ENCODE data around the gene POLR2I. TPM values are rescaled to one million over a fixed set of nuclear protein-coding genes. Genes with fewer than 3 reads are reported as not detected.

Gene POLR2I
- total RNA-seq, 1 experiment from 2014 or later: 174 TPM

DNA sequence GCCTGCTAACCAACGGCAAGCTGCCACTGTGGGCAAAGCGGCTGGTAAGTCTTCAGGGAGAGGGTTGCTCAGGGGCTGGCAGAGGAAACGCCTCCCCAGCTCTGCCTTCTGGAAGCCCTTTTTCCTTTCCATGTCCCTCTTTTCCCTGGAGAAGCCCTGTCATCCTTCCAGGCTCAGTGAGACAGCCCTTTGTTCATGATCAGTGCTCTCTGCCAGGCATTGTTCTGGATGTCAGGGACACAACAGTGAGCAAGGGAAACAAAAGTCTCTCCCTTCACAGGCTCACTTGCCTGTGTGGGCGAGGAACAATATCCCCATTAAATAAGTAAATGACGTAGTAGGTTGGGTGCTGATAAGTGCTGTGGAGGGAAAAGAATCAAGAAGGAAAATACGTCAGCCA, 17.6 kb downstream of the POLR2I start:
- no peaks in the 10 kb centered on the region for H3K4me1 ChIP-seq (ENCODE audit: control insufficient read depth, insufficient read depth, low read length)
- ChIA-PET CTCF (no interaction called here), POLR2A (no interaction called here)
- no peak for ATAC-seq
- no peaks in the 10 kb centered on the region for H3K9me3 ChIP-seq (ENCODE audit: control insufficient read depth, insufficient read depth, low read depth, low read length)
- TF ChIP-seq POLR2AphosphoS5 (IDR thresholded peaks at IDR 0.05; ENCODE audit: low read depth, low read length) (no peak), TCF7L2 (IDR thresholded peaks at IDR 0.05; ENCODE audit: low read depth, low read length) (no peak)
- TF ChIP-seq, protein P1, sequence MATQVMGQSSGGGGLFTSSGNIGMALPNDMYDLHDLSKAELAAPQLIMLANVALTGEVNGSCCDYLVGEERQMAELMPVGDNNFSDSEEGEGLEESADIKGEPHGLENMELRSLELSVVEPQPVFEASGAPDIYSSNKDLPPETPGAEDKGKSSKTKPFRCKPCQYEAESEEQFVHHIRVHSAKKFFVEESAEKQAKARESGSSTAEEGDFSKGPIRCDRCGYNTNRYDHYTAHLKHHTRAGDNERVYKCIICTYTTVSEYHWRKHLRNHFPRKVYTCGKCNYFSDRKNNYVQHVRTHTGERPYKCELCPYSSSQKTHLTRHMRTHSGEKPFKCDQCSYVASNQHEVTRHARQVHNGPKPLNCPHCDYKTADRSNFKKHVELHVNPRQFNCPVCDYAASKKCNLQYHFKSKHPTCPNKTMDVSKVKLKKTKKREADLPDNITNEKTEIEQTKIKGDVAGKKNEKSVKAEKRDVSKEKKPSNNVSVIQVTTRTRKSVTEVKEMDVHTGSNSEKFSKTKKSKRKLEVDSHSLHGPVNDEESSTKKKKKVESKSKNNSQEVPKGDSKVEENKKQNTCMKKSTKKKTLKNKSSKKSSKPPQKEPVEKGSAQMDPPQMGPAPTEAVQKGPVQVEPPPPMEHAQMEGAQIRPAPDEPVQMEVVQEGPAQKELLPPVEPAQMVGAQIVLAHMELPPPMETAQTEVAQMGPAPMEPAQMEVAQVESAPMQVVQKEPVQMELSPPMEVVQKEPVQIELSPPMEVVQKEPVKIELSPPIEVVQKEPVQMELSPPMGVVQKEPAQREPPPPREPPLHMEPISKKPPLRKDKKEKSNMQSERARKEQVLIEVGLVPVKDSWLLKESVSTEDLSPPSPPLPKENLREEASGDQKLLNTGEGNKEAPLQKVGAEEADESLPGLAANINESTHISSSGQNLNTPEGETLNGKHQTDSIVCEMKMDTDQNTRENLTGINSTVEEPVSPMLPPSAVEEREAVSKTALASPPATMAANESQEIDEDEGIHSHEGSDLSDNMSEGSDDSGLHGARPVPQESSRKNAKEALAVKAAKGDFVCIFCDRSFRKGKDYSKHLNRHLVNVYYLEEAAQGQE (IDR thresholded peaks at IDR 0.05; ENCODE audit: insufficient read depth in 1 of 2, low read depth in 2 of 2, low read length in 1 of 2): no peak
- H3K27me3 ChIP-seq (ENCODE audit: control insufficient read depth, insufficient read depth, low read length): no peaks in the 10 kb centered on the region
- in situ Hi-C loops (cut with HindIII; ENCODE audit: low pct_unique_long_range_greater_than_20kb, low sequenced_read_pairs) (no loop called here), intact Hi-C loops (cut with micrococcal nuclease; ENCODE audit: unreplicated experiment) (no loop called here)
- H3K27ac ChIP-seq (ENCODE audit: low read length): no peak overlapping the region
- H3K4me3 ChIP-seq (ENCODE audit: low read depth in 2 of 2, low read length in 2 of 2): no peak overlapping the region
- BruUV-seq (replicated peaks): no TSS peak
- peaks cover 24% of the 10 kb centered on the region for H3K36me3 ChIP-seq (ENCODE audit: control insufficient read depth, insufficient read depth, low read length)
- DNase-seq (ENCODE audit: low read depth, low spot score): no peak

DNA sequence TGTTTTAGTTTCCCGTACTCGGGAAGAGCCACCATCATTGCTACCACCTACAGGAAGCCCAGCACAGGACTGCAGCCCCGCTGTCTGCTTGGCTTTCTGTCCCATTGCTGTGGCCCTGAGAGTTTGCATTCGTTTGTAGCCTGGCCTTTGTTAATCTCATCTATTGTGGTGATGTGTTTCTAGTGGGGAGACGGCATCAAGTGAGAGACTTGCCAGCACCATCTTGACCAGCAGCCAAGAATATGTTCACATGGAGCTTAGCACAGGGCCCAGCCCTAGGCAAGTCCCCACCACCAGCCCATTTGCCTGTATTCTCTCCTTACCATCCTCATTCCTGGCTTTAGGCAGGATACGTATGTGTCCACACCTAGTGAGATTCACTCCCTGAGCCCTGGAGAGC, 21.0 kb downstream of the POLR2I start:
- in situ Hi-C loops (cut with HindIII; ENCODE audit: low pct_unique_long_range_greater_than_20kb, low sequenced_read_pairs) (no loop called here), intact Hi-C loops (cut with micrococcal nuclease; ENCODE audit: unreplicated experiment) (no loop called here)
- peaks cover 23% of the 10 kb centered on the region for H3K36me3 ChIP-seq (ENCODE audit: control insufficient read depth, insufficient read depth, low read length)
- ATAC-seq (no peak), DNase-seq (ENCODE audit: low read depth, low spot score) (no peak)
- POLR2A ChIA-PET: no interaction called here
- H3K4me3 ChIP-seq (ENCODE audit: low read depth in 2 of 2, low read length in 2 of 2): no peak overlapping the region
- no peaks in the 10 kb centered on the region for H3K4me1 ChIP-seq (ENCODE audit: control insufficient read depth, insufficient read depth, low read length)
- H3K27ac ChIP-seq (ENCODE audit: low read length): no peak overlapping the region
- H3K9me3 ChIP-seq (ENCODE audit: control insufficient read depth, insufficient read depth, low read depth, low read length): no peaks in the 10 kb centered on the region
- CTCF ChIA-PET: no interaction called here
- no TSS peak for BruUV-seq (replicated peaks)
- TF ChIP-seq, protein P1 (IDR thresholded peaks at IDR 0.05; ENCODE audit: insufficient read depth in 1 of 2, low read depth in 2 of 2, low read length in 1 of 2): no peak
- TF ChIP-seq POLR2AphosphoS5 (IDR thresholded peaks at IDR 0.05; ENCODE audit: low read depth, low read length) (no peak), SIN3A (IDR thresholded peaks at IDR 0.05; ENCODE audit: borderline replicate concordance, insufficient read depth, low read depth, low read length) (no peak), TCF7L2 (IDR thresholded peaks at IDR 0.05; ENCODE audit: low read depth, low read length) (no peak)
- TF ChIP-seq, protein P2, sequence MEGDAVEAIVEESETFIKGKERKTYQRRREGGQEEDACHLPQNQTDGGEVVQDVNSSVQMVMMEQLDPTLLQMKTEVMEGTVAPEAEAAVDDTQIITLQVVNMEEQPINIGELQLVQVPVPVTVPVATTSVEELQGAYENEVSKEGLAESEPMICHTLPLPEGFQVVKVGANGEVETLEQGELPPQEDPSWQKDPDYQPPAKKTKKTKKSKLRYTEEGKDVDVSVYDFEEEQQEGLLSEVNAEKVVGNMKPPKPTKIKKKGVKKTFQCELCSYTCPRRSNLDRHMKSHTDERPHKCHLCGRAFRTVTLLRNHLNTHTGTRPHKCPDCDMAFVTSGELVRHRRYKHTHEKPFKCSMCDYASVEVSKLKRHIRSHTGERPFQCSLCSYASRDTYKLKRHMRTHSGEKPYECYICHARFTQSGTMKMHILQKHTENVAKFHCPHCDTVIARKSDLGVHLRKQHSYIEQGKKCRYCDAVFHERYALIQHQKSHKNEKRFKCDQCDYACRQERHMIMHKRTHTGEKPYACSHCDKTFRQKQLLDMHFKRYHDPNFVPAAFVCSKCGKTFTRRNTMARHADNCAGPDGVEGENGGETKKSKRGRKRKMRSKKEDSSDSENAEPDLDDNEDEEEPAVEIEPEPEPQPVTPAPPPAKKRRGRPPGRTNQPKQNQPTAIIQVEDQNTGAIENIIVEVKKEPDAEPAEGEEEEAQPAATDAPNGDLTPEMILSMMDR (IDR thresholded peaks at IDR 0.05): no peak
- H3K27me3 ChIP-seq (ENCODE audit: control insufficient read depth, insufficient read depth, low read length): no peaks in the 10 kb centered on the region
